HL-60 (cell line): ENCODE measurements around the gene CLIP2.

Source experiments
- DNase-seq, 2 experiments: peaks; one replicate each; pipeline ENCODE4 v3.0.0-alpha.2; 2010 to 2020; ENCODE audit warnings: low read depth in 1 of 2, low spot score in 1 of 2
- H3K27ac ChIP-seq: fragments of 250-450 bp; sonication (Bioruptor Pico); replicated peaks from 2 replicates; pipeline ENCODE4 v1.5.1; 2020; ENCODE audit warnings: mild to moderate bottlenecking, moderate library complexity
- H3K27me3 ChIP-seq: fragments of 250-450 bp; sonication (Bioruptor Pico); 2 replicates; pipeline ENCODE4 v1.5.1; 2021; ENCODE audit warnings: mild to moderate bottlenecking, moderate library complexity; ENCODE audit not compliant: insufficient read depth, poor library complexity, severe bottlenecking
- H3K4me3 ChIP-seq: replicated peaks from 2 replicates; pipeline ENCODE4 v1.5.1; 2011; ENCODE audit warnings: mild to moderate bottlenecking, control low read depth, low read length; ENCODE audit not compliant: insufficient read depth
- CTCF ChIP-seq: IDR thresholded peaks from one replicate; pipeline ENCODE4 v1.5.1; 2011; ENCODE audit warnings: low read length, control low read depth, inconsistent platforms; ENCODE audit not compliant: insufficient read depth
- GABPA ChIP-seq: IDR thresholded peaks from 2 replicates; pipeline ENCODE4 v1.6.1; 2012; ENCODE audit warnings: low read depth
- POLR2AphosphoS5 ChIP-seq: IDR thresholded peaks from 2 replicates; pipeline ENCODE4 v1.6.1; 2012; ENCODE audit warnings: low read depth
- SPI1 ChIP-seq: IDR thresholded peaks from 2 replicates; pipeline ENCODE4 v1.6.1; 2012; ENCODE audit warnings: low read depth, mild to moderate bottlenecking, borderline replicate concordance
- TF ChIP-seq, protein P1 (sequence below): IDR thresholded peaks from 2 replicates; pipeline ENCODE4 v1.6.1; 2012; ENCODE audit warnings: low read depth; ENCODE audit not compliant: insufficient replicate concordance

CLIP2 gene

DNA sequence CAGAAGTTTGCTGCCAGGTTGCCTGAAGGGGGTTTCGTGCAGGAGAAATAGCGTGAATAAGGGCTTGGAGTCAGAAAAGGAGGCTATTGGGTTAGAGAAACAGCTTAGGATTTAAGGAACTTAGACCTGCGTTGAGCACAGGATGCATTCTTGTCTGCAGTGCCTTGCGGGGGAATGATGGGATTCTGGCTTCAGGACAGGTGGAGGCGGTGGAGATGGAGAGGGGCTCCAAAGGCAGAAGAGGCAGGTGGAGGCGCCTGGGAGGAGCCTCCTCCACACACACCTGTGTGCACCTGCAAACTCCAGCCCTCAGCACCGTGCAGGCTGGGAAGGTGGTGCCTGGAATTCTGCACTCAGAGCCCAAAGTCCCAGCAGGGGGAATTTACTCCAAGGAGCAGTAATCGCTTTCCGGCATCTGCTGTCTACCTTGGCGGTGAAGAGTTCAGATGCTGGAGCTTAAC lies 1.8 kb downstream of the CLIP2 start:
- H3K27me3 ChIP-seq, result no peaks in the 10 kb centered on the region
- H3K27ac ChIP-seq, result no peak overlapping the region
- DNase-seq, result no peak
- H3K4me3 ChIP-seq, result no peak overlapping the region
- TF ChIP-seq, protein P1, sequence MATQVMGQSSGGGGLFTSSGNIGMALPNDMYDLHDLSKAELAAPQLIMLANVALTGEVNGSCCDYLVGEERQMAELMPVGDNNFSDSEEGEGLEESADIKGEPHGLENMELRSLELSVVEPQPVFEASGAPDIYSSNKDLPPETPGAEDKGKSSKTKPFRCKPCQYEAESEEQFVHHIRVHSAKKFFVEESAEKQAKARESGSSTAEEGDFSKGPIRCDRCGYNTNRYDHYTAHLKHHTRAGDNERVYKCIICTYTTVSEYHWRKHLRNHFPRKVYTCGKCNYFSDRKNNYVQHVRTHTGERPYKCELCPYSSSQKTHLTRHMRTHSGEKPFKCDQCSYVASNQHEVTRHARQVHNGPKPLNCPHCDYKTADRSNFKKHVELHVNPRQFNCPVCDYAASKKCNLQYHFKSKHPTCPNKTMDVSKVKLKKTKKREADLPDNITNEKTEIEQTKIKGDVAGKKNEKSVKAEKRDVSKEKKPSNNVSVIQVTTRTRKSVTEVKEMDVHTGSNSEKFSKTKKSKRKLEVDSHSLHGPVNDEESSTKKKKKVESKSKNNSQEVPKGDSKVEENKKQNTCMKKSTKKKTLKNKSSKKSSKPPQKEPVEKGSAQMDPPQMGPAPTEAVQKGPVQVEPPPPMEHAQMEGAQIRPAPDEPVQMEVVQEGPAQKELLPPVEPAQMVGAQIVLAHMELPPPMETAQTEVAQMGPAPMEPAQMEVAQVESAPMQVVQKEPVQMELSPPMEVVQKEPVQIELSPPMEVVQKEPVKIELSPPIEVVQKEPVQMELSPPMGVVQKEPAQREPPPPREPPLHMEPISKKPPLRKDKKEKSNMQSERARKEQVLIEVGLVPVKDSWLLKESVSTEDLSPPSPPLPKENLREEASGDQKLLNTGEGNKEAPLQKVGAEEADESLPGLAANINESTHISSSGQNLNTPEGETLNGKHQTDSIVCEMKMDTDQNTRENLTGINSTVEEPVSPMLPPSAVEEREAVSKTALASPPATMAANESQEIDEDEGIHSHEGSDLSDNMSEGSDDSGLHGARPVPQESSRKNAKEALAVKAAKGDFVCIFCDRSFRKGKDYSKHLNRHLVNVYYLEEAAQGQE, result no peak
- TF ChIP-seq GABPA (no peak), SPI1 (no peak), POLR2AphosphoS5 (no peak)

DNA sequence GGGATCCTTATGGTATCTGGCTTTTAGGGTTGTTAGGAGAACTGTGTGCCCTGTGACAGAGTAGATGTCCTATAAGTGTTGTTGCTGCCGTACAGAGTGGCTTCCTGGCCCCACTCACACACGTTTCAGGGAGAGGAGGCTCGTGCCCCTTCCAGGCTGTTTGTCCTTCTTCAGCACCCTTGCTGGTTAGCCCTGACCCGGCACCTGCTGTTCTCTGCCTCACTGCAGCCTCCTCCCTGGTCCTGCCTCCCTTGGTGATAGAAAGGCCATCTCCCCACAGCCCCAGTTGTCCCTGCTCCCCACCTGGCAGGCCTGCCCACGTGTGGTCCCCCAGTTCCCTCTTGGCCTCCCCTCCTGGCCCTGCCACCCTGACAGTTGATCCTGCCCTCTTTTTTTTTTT lies 2.3 kb downstream of the CLIP2 start:
- TF ChIP-seq SPI1 (no peak), CTCF (no peak)
- DNase-seq, result no peak
- H3K27me3 ChIP-seq, result no peaks in the 10 kb centered on the region
- no peak overlapping the region for H3K4me3 ChIP-seq
- no peak overlapping the region for H3K27ac ChIP-seq

DNA sequence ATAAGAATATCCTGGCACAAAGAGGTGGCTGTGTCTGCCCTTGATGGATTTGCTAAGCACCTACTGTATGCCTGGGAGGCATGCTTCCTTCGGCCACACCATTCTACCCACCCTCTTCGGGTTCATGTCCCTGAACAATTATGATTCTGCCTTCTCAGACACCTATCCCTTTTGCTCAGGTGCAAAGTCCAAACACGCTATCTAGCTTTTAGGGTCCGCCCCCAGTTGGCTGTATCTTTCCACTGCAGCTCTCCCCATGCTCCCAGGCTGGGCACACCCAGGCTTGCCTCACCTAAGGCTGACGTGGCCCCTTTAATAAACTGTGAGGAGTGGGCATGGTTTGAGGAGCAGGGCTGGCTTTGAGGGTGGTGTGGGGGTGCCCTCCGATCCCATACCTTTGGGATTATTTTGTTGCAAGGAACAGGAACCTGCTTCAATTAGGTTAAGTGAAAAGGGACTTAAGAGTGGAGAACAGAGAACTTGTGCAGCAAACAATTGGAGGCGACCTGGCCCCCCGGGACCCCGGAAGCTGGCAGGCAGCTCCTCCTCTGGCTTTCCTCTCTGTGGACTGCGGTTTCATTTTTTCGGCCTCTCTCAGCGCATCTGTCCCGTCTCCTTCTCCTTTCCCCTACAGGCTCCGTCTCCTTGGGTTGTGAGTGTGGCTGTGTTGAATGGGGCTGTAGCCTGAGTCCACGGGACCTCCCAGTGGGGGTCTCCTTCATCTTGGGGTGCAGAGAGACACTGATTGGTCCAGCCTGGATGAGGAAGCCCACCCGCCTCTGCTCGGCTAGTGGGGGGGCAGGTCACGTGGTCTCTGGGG lies 3.8 kb downstream of the CLIP2 start:
- peak in 1 of 2 experiments; percentile 73 for DNase-seq
- peak overlapping the region; percentile 32 for H3K27ac ChIP-seq
- peak overlapping the region; percentile 4; the same call in 1 of the 2 replicates for H3K4me3 ChIP-seq
- TF ChIP-seq GABPA, result peak; percentile 21; the same call in 1 of the 2 replicates
- TF ChIP-seq CTCF, result no peak
- H3K27me3 ChIP-seq, result no peaks in the 10 kb centered on the region

GRCh38 chr7:74293577-74293908 lies 4.3 kb downstream of the CLIP2 start:
- Histone ChIP-seq H3K27ac (no peak overlapping the region; the same call in 1 of the 2 replicates), H3K27me3 (no peaks in the 10 kb centered on the region), H3K4me3 (no peak overlapping the region)
- TF ChIP-seq CTCF, result no peak
- TF ChIP-seq, protein P1, result no peak
- no peak for TF ChIP-seq GABPA
- no peak for TF ChIP-seq POLR2AphosphoS5
- no peak for TF ChIP-seq SPI1
- DNase-seq, result no peak
